Measurements from ENCODE around the gene LFNG.
A peak's percentile ranks its signal among the peaks of the same experiment; 100 is the strongest.

GRCh38 chr7:2525658-2526630 lies 6.4 kb downstream of the LFNG start:
- no peak for TF ChIP-seq ZNF12 (CRISPR knock-in tag; IDR thresholded peaks at IDR 0.05)
- TF ChIP-seq CTCF (CRISPR knock-in tag; IDR thresholded peaks at IDR 0.05) = peak; percentile 10; the same call in 1 of the 2 replicates
- TF ChIP-seq MYNN (CRISPR knock-in tag; IDR thresholded peaks at IDR 0.05; ENCODE audit: low read depth) = no peak
- TF ChIP-seq ZNF674 (CRISPR knock-in tag; IDR thresholded peaks at IDR 0.05; ENCODE audit: low read depth) = no peak
- no peak for TF ChIP-seq KLF16 (CRISPR knock-in tag; IDR thresholded peaks at IDR 0.05)

All from HepG2 (cell line).